ENCODE data around the gene TCTA.

DNA sequence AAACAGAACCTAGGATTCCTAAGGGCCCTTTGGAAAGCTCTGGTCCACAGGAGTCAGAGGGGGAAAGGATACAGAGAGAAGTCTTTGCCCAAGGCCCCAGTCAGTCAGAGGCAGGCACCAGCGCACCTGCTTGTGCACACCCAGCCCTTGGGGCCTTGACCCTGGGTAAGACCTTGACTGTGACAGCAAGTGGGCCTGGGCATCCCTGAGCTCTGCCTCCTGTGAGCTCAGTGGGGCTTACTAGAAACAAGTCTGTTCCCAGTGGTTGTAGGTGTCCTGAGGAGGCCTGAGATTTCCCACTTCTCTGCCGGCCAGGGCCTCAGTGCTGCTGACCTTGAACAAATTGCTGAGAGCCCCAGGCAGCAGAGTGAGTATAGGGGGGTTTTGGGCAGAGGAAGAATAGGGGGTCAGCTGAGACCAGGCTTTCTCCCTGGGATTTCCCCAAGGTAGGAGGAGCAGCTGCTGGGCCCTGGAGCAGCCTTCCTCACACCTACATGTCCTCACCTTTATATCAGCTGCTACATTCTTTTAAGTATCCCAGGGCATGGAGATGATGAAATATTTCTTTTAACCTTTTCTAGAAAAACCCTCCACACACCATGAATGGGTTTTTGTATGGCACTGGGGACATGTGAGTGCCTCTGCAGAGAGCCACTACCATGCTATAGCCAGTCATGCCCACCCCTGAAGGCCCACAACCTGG lies 48.1 kb downstream of the TCTA start:
- TF ChIP-seq CREB1 (CRISPR knock-in tag; IDR thresholded peaks at IDR 0.05), result no peak
- TF ChIP-seq, protein P1, sequence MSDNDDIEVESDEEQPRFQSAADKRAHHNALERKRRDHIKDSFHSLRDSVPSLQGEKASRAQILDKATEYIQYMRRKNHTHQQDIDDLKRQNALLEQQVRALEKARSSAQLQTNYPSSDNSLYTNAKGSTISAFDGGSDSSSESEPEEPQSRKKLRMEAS (CRISPR knock-in tag; IDR thresholded peaks at IDR 0.05), result no peak

Data from WTC11 (cell line).